GM13977 (cell line): Measurements from ENCODE around the gene CAMTA1.

Source experiments
- DNase-seq: peaks from one replicate; pipeline ENCODE4 v3.0.0; 2012; ENCODE audit warnings: low spot score
- in situ Hi-C: fragments of 300-500 bp; cut with MboI; formaldehyde crosslinking; loops from one replicate; pipeline ENCODE4 v1.12.0; 2022; ENCODE audit warnings: low sequenced_read_pairs, low pct_unique_long_range_greater_than_20kb, mixed read lengths, inconsistent platforms; ENCODE audit not compliant: unreplicated experiment
- TF ChIP-seq, protein P1 (sequence below): IDR thresholded peaks from 2 replicates; pipeline ENCODE4 v1.5.1; 2012; ENCODE audit warnings: mild to moderate bottlenecking, control low read depth; ENCODE audit not compliant: insufficient read depth; ENCODE audit errors: extremely low read depth, missing control alignments

The CAMTA1 gene

DNA sequence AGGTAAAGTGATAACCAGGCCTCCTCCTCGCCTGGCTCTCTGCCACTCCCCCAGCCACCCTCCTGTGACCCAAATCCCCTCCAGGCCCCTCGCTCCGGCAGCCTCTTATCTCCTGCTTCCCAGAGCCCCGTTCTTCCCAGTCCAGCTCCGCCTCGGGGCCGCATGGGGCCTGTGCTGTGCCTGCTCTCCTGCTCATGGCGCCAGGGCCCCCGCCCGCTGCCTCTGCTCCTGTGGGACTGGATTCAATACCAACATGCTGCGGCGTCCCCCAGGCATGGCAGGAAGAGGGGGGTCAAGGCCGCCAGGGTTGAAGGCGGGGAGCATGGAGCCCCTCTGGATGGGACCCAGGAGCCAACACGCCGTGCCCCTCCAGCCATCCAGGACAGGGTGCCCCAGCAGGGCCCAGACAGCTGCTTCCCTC lies 772.8 kb downstream of the CAMTA1 start:
- DNase-seq: no peak
- TF ChIP-seq, protein P1, sequence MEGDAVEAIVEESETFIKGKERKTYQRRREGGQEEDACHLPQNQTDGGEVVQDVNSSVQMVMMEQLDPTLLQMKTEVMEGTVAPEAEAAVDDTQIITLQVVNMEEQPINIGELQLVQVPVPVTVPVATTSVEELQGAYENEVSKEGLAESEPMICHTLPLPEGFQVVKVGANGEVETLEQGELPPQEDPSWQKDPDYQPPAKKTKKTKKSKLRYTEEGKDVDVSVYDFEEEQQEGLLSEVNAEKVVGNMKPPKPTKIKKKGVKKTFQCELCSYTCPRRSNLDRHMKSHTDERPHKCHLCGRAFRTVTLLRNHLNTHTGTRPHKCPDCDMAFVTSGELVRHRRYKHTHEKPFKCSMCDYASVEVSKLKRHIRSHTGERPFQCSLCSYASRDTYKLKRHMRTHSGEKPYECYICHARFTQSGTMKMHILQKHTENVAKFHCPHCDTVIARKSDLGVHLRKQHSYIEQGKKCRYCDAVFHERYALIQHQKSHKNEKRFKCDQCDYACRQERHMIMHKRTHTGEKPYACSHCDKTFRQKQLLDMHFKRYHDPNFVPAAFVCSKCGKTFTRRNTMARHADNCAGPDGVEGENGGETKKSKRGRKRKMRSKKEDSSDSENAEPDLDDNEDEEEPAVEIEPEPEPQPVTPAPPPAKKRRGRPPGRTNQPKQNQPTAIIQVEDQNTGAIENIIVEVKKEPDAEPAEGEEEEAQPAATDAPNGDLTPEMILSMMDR: no peak
- in situ Hi-C loops: no loop called here

DNA sequence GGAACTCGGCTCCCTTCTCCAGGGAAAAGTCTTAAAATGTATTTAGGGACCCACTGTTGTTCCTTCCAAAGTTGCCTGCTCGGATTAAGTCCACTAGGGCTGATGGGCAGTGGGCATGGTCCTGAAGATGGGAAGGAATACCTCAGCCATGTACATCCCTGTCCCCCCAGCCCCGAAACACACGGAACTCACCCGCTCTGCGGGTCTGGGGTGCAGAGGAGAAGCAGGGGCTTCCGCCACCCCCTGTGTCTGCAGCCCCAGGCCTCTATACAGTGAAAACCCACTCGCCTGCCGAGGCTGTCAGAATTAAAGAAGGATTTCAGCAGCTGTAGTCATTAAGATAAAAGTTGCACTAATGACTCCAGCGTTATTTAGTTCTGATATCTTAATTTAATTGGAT lies 773.2 kb downstream of the CAMTA1 start:
- in situ Hi-C loops: no loop called here

DNA sequence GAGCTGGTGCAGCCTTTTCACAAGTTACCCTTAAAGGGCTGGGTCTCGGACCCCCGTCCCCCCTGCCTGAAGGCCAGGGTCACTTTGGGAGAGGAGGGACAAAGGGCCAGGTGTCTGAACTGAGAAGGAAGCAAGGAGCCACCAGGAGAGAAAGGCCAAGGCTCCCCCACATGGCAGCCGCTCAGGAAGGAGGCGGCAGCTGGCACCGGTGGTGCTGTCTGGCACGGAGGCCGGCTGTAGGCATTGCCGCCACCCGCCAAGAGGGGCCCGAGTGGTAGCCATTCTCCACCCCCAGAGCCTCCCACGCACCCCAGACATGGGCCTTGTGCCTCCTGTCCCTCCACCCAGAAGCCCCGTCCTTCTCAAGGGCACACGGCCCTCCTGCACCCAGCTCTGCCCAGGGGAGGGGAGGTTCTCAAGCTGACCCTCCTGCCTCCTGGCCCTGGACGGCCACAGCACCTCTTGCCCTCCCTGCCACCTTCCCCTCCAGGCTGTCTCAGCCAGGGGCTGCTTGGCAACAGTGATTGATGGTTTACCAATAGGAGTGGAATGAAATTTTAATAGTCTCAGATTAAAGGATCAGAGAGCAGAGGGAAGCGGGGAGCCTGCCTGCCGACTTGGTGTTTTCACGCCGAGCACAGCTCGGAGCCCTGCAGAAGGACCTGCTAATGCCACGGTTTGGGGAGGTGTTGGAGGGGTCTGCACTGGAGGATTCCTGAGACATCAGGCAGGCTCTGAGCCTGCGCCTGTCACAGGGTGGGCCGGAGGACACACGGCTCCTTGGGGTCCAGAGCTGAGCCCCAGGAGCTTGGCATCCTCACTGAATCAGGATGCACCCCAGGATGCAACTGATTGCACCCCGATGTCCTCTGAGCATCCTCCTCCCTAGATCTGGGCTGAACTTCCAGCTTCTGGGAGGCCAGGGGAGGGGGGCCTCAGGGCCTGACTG lies 773.9 kb downstream of the CAMTA1 start:
- in situ Hi-C loops: no loop called here
- TF ChIP-seq, protein P1: no peak
- no peak for DNase-seq

More for the DNA sequence above, 773.2 kb downstream of the CAMTA1 start:
- DNase-seq: no peak
- TF ChIP-seq, protein P1: no peak

DNA sequence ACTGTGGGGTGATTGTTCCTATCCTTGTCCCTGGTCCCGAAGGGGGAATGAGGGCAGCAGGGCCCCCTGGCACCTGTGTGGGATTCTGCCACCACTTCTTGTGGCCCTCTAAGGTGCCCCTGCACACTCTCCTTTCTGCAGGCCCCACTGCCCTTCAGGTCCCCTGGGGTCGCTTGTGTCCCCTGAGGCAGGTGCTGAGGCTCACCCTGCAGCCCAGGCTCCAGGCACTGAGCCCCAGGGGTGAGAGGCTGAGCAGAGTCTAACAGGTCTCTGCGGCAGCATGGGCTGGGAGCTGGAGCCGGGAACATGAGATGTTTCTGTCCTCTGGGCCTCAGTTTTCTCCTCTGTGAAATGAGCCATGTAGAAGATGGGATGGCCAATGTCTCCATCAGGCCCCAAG lies 774.9 kb downstream of the CAMTA1 start:
- no peak for DNase-seq
- TF ChIP-seq, protein P1: no peak
- in situ Hi-C loops: no loop called here

DNA sequence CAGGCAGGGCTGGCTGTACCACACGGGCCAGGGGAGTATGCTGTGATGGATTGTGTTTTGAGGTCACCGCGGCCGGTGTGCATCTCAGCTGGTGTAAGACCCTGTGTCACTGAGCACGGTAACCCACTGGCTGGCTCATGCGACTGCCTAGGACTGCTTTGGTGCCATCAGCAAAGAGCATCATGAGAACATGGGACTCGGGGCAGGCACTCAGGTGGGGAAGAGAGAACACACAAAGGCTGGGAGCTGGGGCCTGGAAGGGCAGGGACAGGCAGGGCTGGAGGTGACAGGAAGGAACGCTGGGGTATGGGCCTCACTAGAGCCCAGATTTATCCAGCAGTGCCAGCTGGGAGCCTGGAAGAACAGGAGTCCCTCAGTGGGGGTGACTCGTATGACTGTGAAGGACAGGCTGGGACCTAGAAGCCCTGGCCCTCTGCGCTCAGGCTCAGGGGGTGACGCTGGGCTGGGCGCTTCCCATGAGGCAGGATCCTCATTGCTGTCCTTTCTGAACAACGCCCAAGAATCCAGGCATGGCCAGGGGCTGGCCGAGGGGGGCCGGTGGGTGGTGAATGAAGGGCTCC lies 775.4 kb downstream of the CAMTA1 start:
- DNase-seq: no peak
- TF ChIP-seq, protein P1: no peak
- in situ Hi-C loops: no loop called here

DNA sequence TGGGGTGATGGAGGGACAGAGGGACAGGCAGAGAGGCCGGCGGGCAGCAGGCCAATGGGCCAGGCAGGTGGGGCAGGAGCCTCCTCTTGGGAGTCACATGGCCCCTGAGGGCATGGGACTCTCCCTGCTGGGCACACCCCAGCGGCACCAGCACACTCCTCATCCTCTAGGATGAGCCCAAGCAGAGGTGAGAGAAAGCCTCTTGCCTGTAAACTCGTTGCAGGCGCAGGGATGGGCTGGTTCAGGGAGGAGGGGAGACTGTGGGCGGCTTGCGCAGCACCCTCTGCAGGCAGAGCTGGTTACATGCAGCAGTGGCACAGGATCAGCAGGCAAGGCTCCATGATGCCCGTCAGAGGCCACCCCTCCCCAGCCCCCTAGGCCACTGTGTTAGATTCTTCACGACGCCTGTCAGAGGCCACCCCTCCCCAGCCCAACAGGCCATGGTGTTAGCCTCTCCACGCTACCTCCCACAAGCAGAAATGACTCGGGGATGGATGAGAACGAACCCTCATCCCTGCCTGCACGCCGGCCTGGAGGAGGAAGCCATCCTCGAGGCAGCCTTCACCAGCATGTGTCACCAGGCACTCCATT lies 776.2 kb downstream of the CAMTA1 start:
- TF ChIP-seq, protein P1: peak; percentile 50
- in situ Hi-C loops: no loop called here
- DNase-seq: no peak
